Gastroesophageal sphincter (tissue), 3 donors: ENCODE measurements around the gene B9D2.

Source experiments
- POLR2A ChIP-seq, 2 donors: fragments of 450-650 bp; IDR thresholded peaks; one replicate each; pipeline ENCODE4 v1.6.1; 2017; ENCODE audit warnings: antibody characterized with exemption in 2 of 2, mild to moderate bottlenecking in 2 of 2, moderate library complexity in 1 of 2
- TF ChIP-seq, protein P1 (sequence below), 4 experiments: fragments of 200-600 bp in 2 of 4; fragments of 450-650 bp in 2 of 4; sonication (generic) in 1 of 4; IDR thresholded peaks; one replicate each; pipeline ENCODE4 v1.5.1; 2017 to 2019; ENCODE audit warnings: antibody characterized with exemption in 4 of 4, mild to moderate bottlenecking in 2 of 4, moderate library complexity in 2 of 4

- TF ChIP-seq, protein P1, sequence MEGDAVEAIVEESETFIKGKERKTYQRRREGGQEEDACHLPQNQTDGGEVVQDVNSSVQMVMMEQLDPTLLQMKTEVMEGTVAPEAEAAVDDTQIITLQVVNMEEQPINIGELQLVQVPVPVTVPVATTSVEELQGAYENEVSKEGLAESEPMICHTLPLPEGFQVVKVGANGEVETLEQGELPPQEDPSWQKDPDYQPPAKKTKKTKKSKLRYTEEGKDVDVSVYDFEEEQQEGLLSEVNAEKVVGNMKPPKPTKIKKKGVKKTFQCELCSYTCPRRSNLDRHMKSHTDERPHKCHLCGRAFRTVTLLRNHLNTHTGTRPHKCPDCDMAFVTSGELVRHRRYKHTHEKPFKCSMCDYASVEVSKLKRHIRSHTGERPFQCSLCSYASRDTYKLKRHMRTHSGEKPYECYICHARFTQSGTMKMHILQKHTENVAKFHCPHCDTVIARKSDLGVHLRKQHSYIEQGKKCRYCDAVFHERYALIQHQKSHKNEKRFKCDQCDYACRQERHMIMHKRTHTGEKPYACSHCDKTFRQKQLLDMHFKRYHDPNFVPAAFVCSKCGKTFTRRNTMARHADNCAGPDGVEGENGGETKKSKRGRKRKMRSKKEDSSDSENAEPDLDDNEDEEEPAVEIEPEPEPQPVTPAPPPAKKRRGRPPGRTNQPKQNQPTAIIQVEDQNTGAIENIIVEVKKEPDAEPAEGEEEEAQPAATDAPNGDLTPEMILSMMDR (IDR thresholded peaks at IDR 0.05): no peak
- TF ChIP-seq POLR2A (IDR thresholded peaks at IDR 0.05): no peak
These were observed 9.5 kb downstream of the B9D2 start for GRCh38 chr19:41354343-41354953.
